GM12878 (cell line): ENCODE results near the gene OTC. TPM values are rescaled to one million over a fixed set of nuclear protein-coding genes. Genes with fewer than 3 reads are reported as not detected.

Experiments used
- ATAC-seq: fragments of 200-7000 bp; cut with Tn5 transposase; 3 replicates; pipeline ENCODE4 v1.9.1; 2020; ENCODE audit warnings: mild to moderate bottlenecking, moderate library complexity
- BruUV-seq: library from RNA; stranded (reverse); fragments of 400-500 nt; replicated peaks from 2 replicates; lab custom pipeline; 2021; lab: Mats Ljungman, UMichigan
- CTCF ChIA-PET: fragments of 300-600 bp; sonication (Branson Sonifier 250); formaldehyde crosslinking; extraction: SDS; loops from one replicate; lab custom pipeline; 2021; ENCODE audit warnings: inconsistent platforms; lab: Yijun Ruan, JAX
- POLR2A ChIA-PET: fragments of 350-600 bp; formaldehyde crosslinking; extraction: SDS; loops from one replicate; lab custom pipeline; 2021; ENCODE audit warnings: inconsistent platforms; lab: Charles Lee
- RAD21 ChIA-PET: fragments of 300-600 bp; sonication (Branson Sonifier 250); formaldehyde crosslinking; loops from one replicate; lab custom pipeline; 2023; ENCODE audit warnings: antibody characterized with exemption; ENCODE audit not compliant: unreplicated experiment; lab: Charles Lee
- SMC1A ChIA-PET: fragments of 300-600 bp; sonication (Branson Sonifier 250); formaldehyde crosslinking; loops from one replicate; lab custom pipeline; 2023; ENCODE audit not compliant: unreplicated experiment, uncharacterized antibody; lab: Charles Lee
- DNase-seq: peaks from one replicate; pipeline ENCODE4 v3.0.0-alpha.2; 2011; ENCODE audit warnings: low read depth, low spot score
- FAIRE-seq: peaks from 3 replicates; lab custom pipeline; 2011; peaks lifted over from hg19 to GRCh38; lab: Jason Lieb, UNC
- H2AFZ ChIP-seq: 2 replicates; pipeline ENCODE4 v1.6.0; 2011; ENCODE audit warnings: low read depth, low read length, control low read depth; ENCODE audit not compliant: control insufficient read depth
- H3K27ac ChIP-seq: 2 replicates; pipeline ENCODE4 v1.5.1; 2011; ENCODE audit warnings: control low read depth; ENCODE audit not compliant: control insufficient read depth, insufficient read depth
- H3K27me3 ChIP-seq, 2 experiments: replicated peaks in 1 of 2; 2 replicates each; pipeline versions ENCODE4 v1.6.0 to v1.6.1; 2011; ENCODE audit warnings: low read length in 1 of 2; ENCODE audit not compliant: control insufficient read depth in 2 of 2, insufficient read depth in 2 of 2
- H3K36me3 ChIP-seq, 2 experiments: 2 replicates each; pipeline ENCODE4 v1.5.1; 2011; ENCODE audit warnings: low read length in 1 of 2; ENCODE audit not compliant: control insufficient read depth in 2 of 2, insufficient read depth in 2 of 2
- H3K4me1 ChIP-seq: 2 replicates; pipeline ENCODE4 v1.6.1; 2011; ENCODE audit warnings: mild to moderate bottlenecking, low read length, moderate library complexity, mixed read lengths; ENCODE audit not compliant: control insufficient read depth, insufficient read depth
- H3K4me2 ChIP-seq: 2 replicates; pipeline ENCODE4 v1.6.0; 2011; ENCODE audit warnings: control low read depth; ENCODE audit not compliant: control insufficient read depth, insufficient read depth
- H3K4me3 ChIP-seq: fragments of 200-600 bp; sonication (generic); 2 replicates; pipeline ENCODE4 v1.5.1; 2016
- H3K79me2 ChIP-seq: 2 replicates; pipeline ENCODE4 v1.6.0; 2011; ENCODE audit warnings: low read length; ENCODE audit not compliant: control insufficient read depth, insufficient read depth
- H3K9ac ChIP-seq: 2 replicates; pipeline ENCODE4 v1.8.0; 2011; ENCODE audit warnings: low read length, control low read depth, mixed read lengths; ENCODE audit not compliant: control insufficient read depth, insufficient read depth
- H3K9me3 ChIP-seq: replicated peaks from 3 replicates; pipeline ENCODE4 v1.5.1; 2011; ENCODE audit warnings: mild to moderate bottlenecking, low read length; ENCODE audit not compliant: control insufficient read depth, insufficient read depth
- H4K20me1 ChIP-seq: 2 replicates; pipeline ENCODE4 v1.6.0; 2011; ENCODE audit not compliant: control insufficient read depth, insufficient read depth
- ATF7 ChIP-seq: fragments of 450-650 bp; IDR thresholded peaks from 2 replicates; pipeline ENCODE4 v1.6.1; 2016; ENCODE audit warnings: low read depth, mild to moderate bottlenecking
- BCL11A ChIP-seq: IDR thresholded peaks from 2 replicates; pipeline ENCODE4 v1.6.1; 2011; ENCODE audit warnings: low read depth, low read length
- BHLHE40 ChIP-seq, 2 experiments: fragments of 450-650 bp in 1 of 2; IDR thresholded peaks; 2 replicates each; pipeline ENCODE4 v1.6.1; 2011 to 2017; ENCODE audit warnings: low read depth in 2 of 2, borderline replicate concordance in 1 of 2, improper control_type of control experiment in 1 of 2, low read length in 1 of 2, mild to moderate bottlenecking in 1 of 2
- E2F8 ChIP-seq: fragments of 450-650 bp; IDR thresholded peaks from 2 replicates; pipeline ENCODE4 v1.6.1; 2018; ENCODE audit warnings: mild to moderate bottlenecking, low read depth, moderate library complexity; ENCODE audit not compliant: partially characterized antibody
- FOXK2 ChIP-seq: fragments of 450-650 bp; IDR thresholded peaks from 2 replicates; pipeline ENCODE4 v1.6.1; 2017; ENCODE audit warnings: mild to moderate bottlenecking, moderate library complexity
- HDAC2 ChIP-seq: fragments of 200-600 bp; sonication (generic); IDR thresholded peaks from 2 replicates; pipeline ENCODE4 v1.6.1; 2017
- IRF5 ChIP-seq: fragments of 450-650 bp; IDR thresholded peaks from 2 replicates; pipeline ENCODE4 v1.6.1; 2017; ENCODE audit warnings: borderline replicate concordance
- NR2C2 ChIP-seq: IDR thresholded peaks from 2 replicates; pipeline ENCODE4 v1.6.1; 2011; ENCODE audit warnings: borderline replicate concordance, low read depth; ENCODE audit not compliant: control insufficient read depth, insufficient read length
- PBX3 ChIP-seq: IDR thresholded peaks from 2 replicates; pipeline ENCODE4 v1.6.1; 2011; ENCODE audit warnings: mild to moderate bottlenecking, low read depth, low read length, moderate library complexity; ENCODE audit not compliant: insufficient replicate concordance
- PKNOX1 ChIP-seq: fragments of 450-650 bp; IDR thresholded peaks from 2 replicates; pipeline ENCODE4 v1.6.1; 2016; ENCODE audit warnings: mild to moderate bottlenecking
- POLR2A ChIP-seq: IDR thresholded peaks from 2 replicates; pipeline ENCODE4 v1.6.1; 2011; ENCODE audit warnings: low read depth, mild to moderate bottlenecking, low read length
- RB1 ChIP-seq: fragments of 450-650 bp; formaldehyde crosslinking; IDR thresholded peaks from 2 replicates; pipeline ENCODE4 v1.6.1; 2017; ENCODE audit warnings: mild to moderate bottlenecking, borderline replicate concordance
- SMARCA5 ChIP-seq: fragments of 450-650 bp; IDR thresholded peaks from 2 replicates; pipeline ENCODE4 v1.6.1; 2017; ENCODE audit warnings: mild to moderate bottlenecking
- STAT3 ChIP-seq: IDR thresholded peaks from 2 replicates; pipeline ENCODE4 v1.6.1; 2011; ENCODE audit warnings: low read depth, low read length, improper control_type of control experiment
- TARDBP ChIP-seq: IDR thresholded peaks from 2 replicates; pipeline ENCODE4 v1.6.1; 2016; ENCODE audit warnings: borderline replicate concordance
- ZBTB4 ChIP-seq: fragments of 450-650 bp; formaldehyde crosslinking; IDR thresholded peaks from 2 replicates; pipeline ENCODE4 v1.4.0; 2022; ENCODE audit warnings: mild to moderate bottlenecking, moderate library complexity
- ZNF24 ChIP-seq: fragments of 450-650 bp; IDR thresholded peaks from 2 replicates; pipeline ENCODE4 v1.6.1; 2017; ENCODE audit warnings: antibody characterized with exemption, mild to moderate bottlenecking
- WGBS: methylation state at CpG from one replicate; pipeline ENCODE4 v1.1.6; 2016; ENCODE audit warnings: low lambda C conversion rate; ENCODE audit not compliant: insufficient replicate concordance, insufficient coverage; ENCODE audit errors: missing lambda C conversion rate; 5-methylcytosine and 5-hydroxymethylcytosine counted together
- in situ Hi-C: fragments of 300-500 bp; cut with MboI; formaldehyde crosslinking; loops from 9 replicates; pipeline ENCODE4 v1.14.3; 2018; ENCODE audit warnings: mixed read lengths
- intact Hi-C: fragments of 100-400 bp; cut with micrococcal nuclease; formaldehyde crosslinking; loops from one replicate; pipeline ENCODE4 v1.14.2; 2022; ENCODE audit not compliant: unreplicated experiment
- polyA plus RNA-seq, 11 experiments: library from polyadenylated mRNA; depleted of rRNA in 4 of 11; unstranded in 6 of 11; stranded (reverse) in 5 of 11; fragments of >200 nt; fragmentation: Nextera tagmentation in 4 of 11; fragmentation: Illumina TruSeq in 1 of 11; extraction: Ambion mirVana in 4 of 11; extraction: Trizol in 1 of 11; gene quantifications; 1 replicate in 1 of 11; 2 replicates in 10 of 11; pipeline versions ENCODE4 v1.2.1 to v1.2.3, GENCODE V29; 2011 to 2016; ENCODE audit warnings: inconsistent platforms in 2 of 11, missing spikeins in 2 of 11, low read depth in 1 of 11
- total RNA-seq, 4 experiments: library from RNA; depleted of rRNA in 3 of 4; stranded (reverse); fragments of >200 nt in 3 of 4; fragmentation: Illumina TruSeq in 1 of 4; extraction: Trizol in 1 of 4; gene quantifications; 2 replicates each; pipeline versions ENCODE4 v1.2.1 to v1.2.3, GENCODE V29; 2013 to 2021

Gene OTC
- total and polyA plus RNA-seq, 10 of the 15 experiments (the other 5 are each of a cell fraction or from before 2014, with no cell fraction given), result not detected

GRCh38 chrX:38346150-38346549 lies 6.3 kb upstream of the OTC start:
- TF ChIP-seq ATF7 (no peak), BCL11A (no peak), TARDBP (no peak), RB1 (no peak), SMARCA5 (no peak), ZBTB4 (CRISPR knock-in tag) (no peak), E2F8 (no peak), BHLHE40 (IDR thresholded peaks at IDR 0.05; ENCODE audit: borderline replicate concordance in 1 of 2, low read depth in 2 of 2, low read length in 1 of 2) (no peak), POLR2A (no peak), ZNF24 (no peak), PKNOX1 (no peak), PBX3 (no peak), NR2C2 (no peak), HDAC2 (no peak), STAT3 (no peak), FOXK2 (no peak), IRF5 (no peak)
- TF ChIP-seq, all 136 proteins: peak for 0
- SMC1A ChIA-PET, result no interaction called here
- no TSS peak for BruUV-seq
- no peak overlapping the region for H3K9ac ChIP-seq
- H3K4me2 ChIP-seq, result no peak overlapping the region
- H3K4me1 ChIP-seq, result no peaks in the 10 kb centered on the region
- WGBS, result 43% methylated on average over 5 of the region's 5 CpGs
- POLR2A ChIA-PET, result no interaction called here
- intact Hi-C loops, result no loop called here
- H4K20me1 ChIP-seq, result no peaks in the 10 kb centered on the region
- no peak for FAIRE-seq
- H3K79me2 ChIP-seq, result no peaks in the 10 kb centered on the region
- ATAC-seq, result no peak
- DNase-seq, result no peak
- no peak overlapping the region for H3K27ac ChIP-seq
- no peak overlapping the region for H2AFZ ChIP-seq
- in situ Hi-C loops, result no loop called here
- H3K4me3 ChIP-seq, result no peak overlapping the region
- H3K36me3 ChIP-seq, result no peaks in the 10 kb centered on the region
- H3K9me3 ChIP-seq, result no peaks in the 10 kb centered on the region
- H3K27me3 ChIP-seq, result no peaks in the 10 kb centered on the region; a peak in 1 of 4 replicates
- RAD21 ChIA-PET, result no interaction called here
- CTCF ChIA-PET, result no interaction called here
